K562 (cell line): ENCODE measurements around the gene IGSF3. TPM values are rescaled to one million over a fixed set of nuclear protein-coding genes. Genes with fewer than 3 reads are reported as not detected.

Experiments used
- EGR1 ChIP-seq: fragments of 450-650 bp; conservative IDR thresholded peaks from 2 replicates; pipeline ENCODE4 v1.6.1; 2017; ENCODE audit warnings: mild to moderate bottlenecking
- SP1 ChIP-seq: sonication (generic); formaldehyde crosslinking; IDR thresholded peaks from 2 replicates; pipeline ENCODE4 v1.8.1; 2022; ENCODE audit warnings: mild to moderate bottlenecking, missing genetic modification reagents
- ZNF174 ChIP-seq: fragments of 250-450 bp; sonication (Bioruptor Pico); IDR thresholded peaks from 2 replicates; pipeline ENCODE4 v1.4.0; 2020; ENCODE audit warnings: mild to moderate bottlenecking
- polyA plus RNA-seq, 8 experiments: library from polyadenylated mRNA; depleted of rRNA in 4 of 8; stranded (reverse) in 5 of 8; unstranded in 3 of 8; fragments of >200 nt; fragmentation: Nextera tagmentation in 2 of 8; fragmentation: Illumina TruSeq in 1 of 8; extraction: Ambion mirVana in 2 of 8; extraction: Trizol in 1 of 8; gene quantifications; 2 replicates each; pipeline versions ENCODE4 v1.2.1 to v1.2.3, GENCODE V29; 2011 to 2014; ENCODE audit warnings: inconsistent platforms in 1 of 8, missing spikeins in 1 of 8
- total RNA-seq, 7 experiments: library from RNA; depleted of rRNA in 6 of 7; stranded (reverse); fragments of >200 nt in 6 of 7; fragmentation: Illumina TruSeq in 2 of 7; extraction: Trizol in 2 of 7; gene quantifications; 2 replicates each; pipeline versions ENCODE4 v1.2.1 to v1.2.3, GENCODE V29; 2011 to 2021; ENCODE audit warnings: low replicate concordance in 1 of 7
- TF ChIP-seq, protein P1 (sequence below), 2 experiments: fragments of 450-650 bp; IDR thresholded peaks; 2 replicates each; pipeline ENCODE4 v1.6.1; 2018; ENCODE audit warnings: mild to moderate bottlenecking in 2 of 2, low read depth in 1 of 2; ENCODE audit not compliant: partially characterized antibody in 2 of 2
- TF ChIP-seq, protein P2 (sequence below): fragments of 250-450 bp; sonication (Bioruptor Pico); IDR thresholded peaks from 2 replicates; pipeline ENCODE4 v1.5.0; 2021
- TF ChIP-seq, protein P3 (sequence below): sonication (generic); formaldehyde crosslinking; IDR thresholded peaks from 2 replicates; pipeline ENCODE4 v1.8.0; 2022; ENCODE audit warnings: mild to moderate bottlenecking, low read depth, missing genetic modification reagents
- TF ChIP-seq, protein P4 (sequence below), 2 experiments: fragments of 450-650 bp; formaldehyde crosslinking in 1 of 2; IDR thresholded peaks; 2 replicates each; pipeline versions ENCODE4 v1.4.0 to v1.6.1; 2014 to 2020; ENCODE audit warnings: mild to moderate bottlenecking in 2 of 2, borderline replicate concordance in 1 of 2, low read depth in 1 of 2
- TF ChIP-seq, protein P5 (sequence below): fragments of 450-650 bp; formaldehyde crosslinking; IDR thresholded peaks from 2 replicates; pipeline ENCODE4 v1.4.0; 2020; ENCODE audit warnings: mild to moderate bottlenecking, moderate library complexity

The IGSF3 gene
- total and polyA plus RNA-seq, 9 of the 15 experiments (the other 6 are each of a cell fraction or from before 2014, with no cell fraction given), result 1.1 to 15.0 (median 8.3) TPM

DNA sequence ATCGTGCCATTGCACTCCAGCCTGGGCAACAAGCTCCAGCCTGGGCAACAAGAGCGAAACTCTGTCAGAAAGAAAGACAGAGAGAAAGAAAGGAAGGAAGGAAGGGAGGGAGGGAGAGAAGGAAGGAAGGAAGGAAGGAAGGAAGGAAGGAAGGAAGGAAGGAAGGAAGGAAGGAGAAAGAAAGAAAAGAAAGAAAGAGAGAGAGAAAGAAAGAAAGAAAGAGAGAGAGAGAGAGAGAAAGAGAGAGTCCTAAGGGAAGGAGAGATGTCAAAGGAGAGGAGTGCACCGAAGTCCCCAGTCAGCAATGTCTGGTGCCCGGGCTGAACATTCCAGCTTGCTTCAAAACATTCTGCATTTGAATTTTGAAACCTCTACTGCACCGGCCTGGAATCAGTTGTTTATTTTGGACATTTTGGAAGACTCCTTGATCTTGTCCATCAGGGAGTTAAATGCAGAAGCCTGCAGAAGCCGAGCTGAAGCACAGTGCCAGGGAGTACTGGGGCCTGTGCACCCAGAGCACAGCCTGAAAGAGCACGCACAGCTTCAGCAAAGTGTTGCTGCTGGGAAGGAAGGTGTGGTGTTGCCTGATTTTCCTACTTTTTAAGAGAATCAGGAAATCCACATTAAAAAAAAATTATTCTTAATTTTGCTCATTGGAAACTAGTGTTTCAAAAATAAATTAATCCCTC, 3.7 kb upstream of the IGSF3 start (continued):
- TF ChIP-seq, protein P1, sequence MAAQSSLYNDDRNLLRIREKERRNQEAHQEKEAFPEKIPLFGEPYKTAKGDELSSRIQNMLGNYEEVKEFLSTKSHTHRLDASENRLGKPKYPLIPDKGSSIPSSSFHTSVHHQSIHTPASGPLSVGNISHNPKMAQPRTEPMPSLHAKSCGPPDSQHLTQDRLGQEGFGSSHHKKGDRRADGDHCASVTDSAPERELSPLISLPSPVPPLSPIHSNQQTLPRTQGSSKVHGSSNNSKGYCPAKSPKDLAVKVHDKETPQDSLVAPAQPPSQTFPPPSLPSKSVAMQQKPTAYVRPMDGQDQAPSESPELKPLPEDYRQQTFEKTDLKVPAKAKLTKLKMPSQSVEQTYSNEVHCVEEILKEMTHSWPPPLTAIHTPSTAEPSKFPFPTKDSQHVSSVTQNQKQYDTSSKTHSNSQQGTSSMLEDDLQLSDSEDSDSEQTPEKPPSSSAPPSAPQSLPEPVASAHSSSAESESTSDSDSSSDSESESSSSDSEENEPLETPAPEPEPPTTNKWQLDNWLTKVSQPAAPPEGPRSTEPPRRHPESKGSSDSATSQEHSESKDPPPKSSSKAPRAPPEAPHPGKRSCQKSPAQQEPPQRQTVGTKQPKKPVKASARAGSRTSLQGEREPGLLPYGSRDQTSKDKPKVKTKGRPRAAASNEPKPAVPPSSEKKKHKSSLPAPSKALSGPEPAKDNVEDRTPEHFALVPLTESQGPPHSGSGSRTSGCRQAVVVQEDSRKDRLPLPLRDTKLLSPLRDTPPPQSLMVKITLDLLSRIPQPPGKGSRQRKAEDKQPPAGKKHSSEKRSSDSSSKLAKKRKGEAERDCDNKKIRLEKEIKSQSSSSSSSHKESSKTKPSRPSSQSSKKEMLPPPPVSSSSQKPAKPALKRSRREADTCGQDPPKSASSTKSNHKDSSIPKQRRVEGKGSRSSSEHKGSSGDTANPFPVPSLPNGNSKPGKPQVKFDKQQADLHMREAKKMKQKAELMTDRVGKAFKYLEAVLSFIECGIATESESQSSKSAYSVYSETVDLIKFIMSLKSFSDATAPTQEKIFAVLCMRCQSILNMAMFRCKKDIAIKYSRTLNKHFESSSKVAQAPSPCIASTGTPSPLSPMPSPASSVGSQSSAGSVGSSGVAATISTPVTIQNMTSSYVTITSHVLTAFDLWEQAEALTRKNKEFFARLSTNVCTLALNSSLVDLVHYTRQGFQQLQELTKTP (IDR thresholded peaks at IDR 0.05; ENCODE audit: low read depth in 1 of 2, partially characterized antibody in 2 of 2), result no peak
- TF ChIP-seq SP1 (CRISPR knock-in tag) (no peak), ZNF174 (CRISPR knock-in tag) (no peak), EGR1 (no peak)
- TF ChIP-seq, protein P2, sequence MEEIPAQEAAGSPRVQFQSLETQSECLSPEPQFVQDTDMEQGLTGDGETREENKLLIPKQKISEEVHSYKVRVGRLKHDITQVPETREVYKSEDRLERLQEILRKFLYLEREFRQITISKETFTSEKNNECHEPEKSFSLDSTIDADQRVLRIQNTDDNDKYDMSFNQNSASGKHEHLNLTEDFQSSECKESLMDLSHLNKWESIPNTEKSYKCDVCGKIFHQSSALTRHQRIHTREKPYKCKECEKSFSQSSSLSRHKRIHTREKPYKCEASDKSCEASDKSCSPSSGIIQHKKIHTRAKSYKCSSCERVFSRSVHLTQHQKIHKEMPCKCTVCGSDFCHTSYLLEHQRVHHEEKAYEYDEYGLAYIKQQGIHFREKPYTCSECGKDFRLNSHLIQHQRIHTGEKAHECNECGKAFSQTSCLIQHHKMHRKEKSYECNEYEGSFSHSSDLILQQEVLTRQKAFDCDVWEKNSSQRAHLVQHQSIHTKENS (CRISPR knock-in tag), result no peak
- TF ChIP-seq, protein P3, sequence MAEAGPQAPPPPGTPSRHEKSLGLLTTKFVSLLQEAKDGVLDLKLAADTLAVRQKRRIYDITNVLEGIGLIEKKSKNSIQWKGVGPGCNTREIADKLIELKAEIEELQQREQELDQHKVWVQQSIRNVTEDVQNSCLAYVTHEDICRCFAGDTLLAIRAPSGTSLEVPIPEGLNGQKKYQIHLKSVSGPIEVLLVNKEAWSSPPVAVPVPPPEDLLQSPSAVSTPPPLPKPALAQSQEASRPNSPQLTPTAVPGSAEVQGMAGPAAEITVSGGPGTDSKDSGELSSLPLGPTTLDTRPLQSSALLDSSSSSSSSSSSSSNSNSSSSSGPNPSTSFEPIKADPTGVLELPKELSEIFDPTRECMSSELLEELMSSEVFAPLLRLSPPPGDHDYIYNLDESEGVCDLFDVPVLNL (CRISPR knock-in tag), result no peak
- TF ChIP-seq, protein P4, sequence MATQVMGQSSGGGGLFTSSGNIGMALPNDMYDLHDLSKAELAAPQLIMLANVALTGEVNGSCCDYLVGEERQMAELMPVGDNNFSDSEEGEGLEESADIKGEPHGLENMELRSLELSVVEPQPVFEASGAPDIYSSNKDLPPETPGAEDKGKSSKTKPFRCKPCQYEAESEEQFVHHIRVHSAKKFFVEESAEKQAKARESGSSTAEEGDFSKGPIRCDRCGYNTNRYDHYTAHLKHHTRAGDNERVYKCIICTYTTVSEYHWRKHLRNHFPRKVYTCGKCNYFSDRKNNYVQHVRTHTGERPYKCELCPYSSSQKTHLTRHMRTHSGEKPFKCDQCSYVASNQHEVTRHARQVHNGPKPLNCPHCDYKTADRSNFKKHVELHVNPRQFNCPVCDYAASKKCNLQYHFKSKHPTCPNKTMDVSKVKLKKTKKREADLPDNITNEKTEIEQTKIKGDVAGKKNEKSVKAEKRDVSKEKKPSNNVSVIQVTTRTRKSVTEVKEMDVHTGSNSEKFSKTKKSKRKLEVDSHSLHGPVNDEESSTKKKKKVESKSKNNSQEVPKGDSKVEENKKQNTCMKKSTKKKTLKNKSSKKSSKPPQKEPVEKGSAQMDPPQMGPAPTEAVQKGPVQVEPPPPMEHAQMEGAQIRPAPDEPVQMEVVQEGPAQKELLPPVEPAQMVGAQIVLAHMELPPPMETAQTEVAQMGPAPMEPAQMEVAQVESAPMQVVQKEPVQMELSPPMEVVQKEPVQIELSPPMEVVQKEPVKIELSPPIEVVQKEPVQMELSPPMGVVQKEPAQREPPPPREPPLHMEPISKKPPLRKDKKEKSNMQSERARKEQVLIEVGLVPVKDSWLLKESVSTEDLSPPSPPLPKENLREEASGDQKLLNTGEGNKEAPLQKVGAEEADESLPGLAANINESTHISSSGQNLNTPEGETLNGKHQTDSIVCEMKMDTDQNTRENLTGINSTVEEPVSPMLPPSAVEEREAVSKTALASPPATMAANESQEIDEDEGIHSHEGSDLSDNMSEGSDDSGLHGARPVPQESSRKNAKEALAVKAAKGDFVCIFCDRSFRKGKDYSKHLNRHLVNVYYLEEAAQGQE (IDR thresholded peaks at IDR 0.05; ENCODE audit: borderline replicate concordance), result no peak
- TF ChIP-seq, protein P4 (CRISPR knock-in tag; IDR thresholded peaks at IDR 0.05; ENCODE audit: low read depth), result no peak
- TF ChIP-seq, protein P5, sequence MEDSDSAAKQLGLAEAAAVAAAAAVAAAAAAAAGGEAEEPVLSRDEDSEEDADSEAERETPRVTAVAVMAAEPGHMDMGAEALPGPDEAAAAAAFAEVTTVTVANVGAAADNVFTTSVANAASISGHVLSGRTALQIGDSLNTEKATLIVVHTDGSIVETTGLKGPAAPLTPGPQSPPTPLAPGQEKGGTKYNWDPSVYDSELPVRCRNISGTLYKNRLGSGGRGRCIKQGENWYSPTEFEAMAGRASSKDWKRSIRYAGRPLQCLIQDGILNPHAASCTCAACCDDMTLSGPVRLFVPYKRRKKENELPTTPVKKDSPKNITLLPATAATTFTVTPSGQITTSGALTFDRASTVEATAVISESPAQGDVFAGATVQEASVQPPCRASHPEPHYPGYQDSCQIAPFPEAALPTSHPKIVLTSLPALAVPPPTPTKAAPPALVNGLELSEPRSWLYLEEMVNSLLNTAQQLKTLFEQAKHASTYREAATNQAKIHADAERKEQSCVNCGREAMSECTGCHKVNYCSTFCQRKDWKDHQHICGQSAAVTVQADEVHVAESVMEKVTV (CRISPR knock-in tag), result no peak
